ENCODE measurements around the gene USHBP1.

DNA sequence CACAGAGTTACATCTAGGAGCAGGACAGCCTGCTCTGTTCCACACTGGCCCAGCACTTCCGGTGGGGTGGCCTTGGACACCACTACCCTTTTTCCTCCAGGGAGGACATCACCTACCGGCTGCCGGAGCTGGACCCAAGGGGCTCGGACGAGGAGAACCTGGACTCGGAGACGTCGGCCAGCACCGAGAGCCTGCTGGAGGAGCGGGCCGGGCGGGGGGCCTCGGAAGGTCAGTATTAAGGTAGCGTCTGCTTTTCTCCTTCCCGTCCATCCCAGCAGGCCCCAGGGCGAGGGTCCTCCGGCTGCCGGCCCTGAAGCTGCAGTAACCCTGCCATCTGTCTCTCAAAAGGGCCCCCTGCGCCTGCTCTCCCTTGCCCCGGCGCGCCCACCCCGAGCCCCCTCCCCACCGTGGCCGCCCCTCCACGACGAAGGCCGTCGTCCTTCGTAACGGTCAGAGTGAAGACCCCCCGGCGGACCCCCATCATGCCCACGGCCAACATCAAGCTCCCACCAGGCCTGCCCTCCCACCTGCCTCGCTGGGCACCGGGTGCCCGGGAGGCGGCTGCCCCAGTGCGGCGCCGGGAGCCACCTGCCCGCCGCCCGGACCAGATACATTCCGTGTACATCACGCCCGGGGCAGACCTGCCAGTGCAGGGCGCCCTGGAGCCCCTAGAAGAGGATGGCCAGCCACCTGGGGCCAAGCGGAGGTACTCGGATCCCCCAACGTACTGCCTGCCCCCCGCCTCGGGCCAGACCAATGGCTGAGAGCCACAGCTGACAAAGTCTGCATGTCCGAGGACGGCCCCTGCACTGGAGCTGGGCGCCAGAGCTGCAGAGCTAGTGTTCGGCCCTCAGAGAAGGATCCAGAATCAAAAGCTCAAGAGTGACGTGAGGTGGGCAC is 52.7 kb downstream of the USHBP1 start:
- no peak for TF ChIP-seq EZH2 (IDR thresholded peaks at IDR 0.05)
- TF ChIP-seq, protein P1, sequence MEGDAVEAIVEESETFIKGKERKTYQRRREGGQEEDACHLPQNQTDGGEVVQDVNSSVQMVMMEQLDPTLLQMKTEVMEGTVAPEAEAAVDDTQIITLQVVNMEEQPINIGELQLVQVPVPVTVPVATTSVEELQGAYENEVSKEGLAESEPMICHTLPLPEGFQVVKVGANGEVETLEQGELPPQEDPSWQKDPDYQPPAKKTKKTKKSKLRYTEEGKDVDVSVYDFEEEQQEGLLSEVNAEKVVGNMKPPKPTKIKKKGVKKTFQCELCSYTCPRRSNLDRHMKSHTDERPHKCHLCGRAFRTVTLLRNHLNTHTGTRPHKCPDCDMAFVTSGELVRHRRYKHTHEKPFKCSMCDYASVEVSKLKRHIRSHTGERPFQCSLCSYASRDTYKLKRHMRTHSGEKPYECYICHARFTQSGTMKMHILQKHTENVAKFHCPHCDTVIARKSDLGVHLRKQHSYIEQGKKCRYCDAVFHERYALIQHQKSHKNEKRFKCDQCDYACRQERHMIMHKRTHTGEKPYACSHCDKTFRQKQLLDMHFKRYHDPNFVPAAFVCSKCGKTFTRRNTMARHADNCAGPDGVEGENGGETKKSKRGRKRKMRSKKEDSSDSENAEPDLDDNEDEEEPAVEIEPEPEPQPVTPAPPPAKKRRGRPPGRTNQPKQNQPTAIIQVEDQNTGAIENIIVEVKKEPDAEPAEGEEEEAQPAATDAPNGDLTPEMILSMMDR (IDR thresholded peaks at IDR 0.05) = no peak
